H9 (cell line): ENCODE data around the gene EVI2A. TPM values are rescaled to one million over a fixed set of nuclear protein-coding genes. Genes with fewer than 3 reads are reported as not detected.

Source experiments
- DNase-seq: peaks from one replicate; pipeline ENCODE4 v3.0.0-alpha.2; 2017
- H2AFZ ChIP-seq: one replicate; pipeline ENCODE4 v1.6.1; 2013; ENCODE audit warnings: mild to moderate bottlenecking, low read length, control low read depth, moderate library complexity
- H2AK5ac ChIP-seq: 2 replicates; pipeline ENCODE4 v1.6.1; 2013; ENCODE audit warnings: low read length, control low read depth, mixed read lengths; ENCODE audit not compliant: insufficient read length
- H2BK120ac ChIP-seq: one replicate; pipeline ENCODE4 v1.6.1; 2013; ENCODE audit warnings: low read depth, mild to moderate bottlenecking, low read length, control low read depth, inconsistent platforms; ENCODE audit not compliant: poor library complexity, severe bottlenecking
- H2BK12ac ChIP-seq: 2 replicates; pipeline ENCODE4 v1.6.1; 2013; ENCODE audit warnings: low read length, control low read depth, mixed read lengths, low read depth; ENCODE audit not compliant: insufficient read length
- H2BK15ac ChIP-seq: 2 replicates; pipeline ENCODE4 v1.6.1; 2013; ENCODE audit warnings: low read depth, low read length, control low read depth
- H2BK20ac ChIP-seq: one replicate; pipeline ENCODE4 v1.6.1; 2013; ENCODE audit warnings: low read depth, mild to moderate bottlenecking, low read length, control low read depth, inconsistent platforms; ENCODE audit not compliant: poor library complexity, severe bottlenecking
- H2BK5ac ChIP-seq: 2 replicates; pipeline ENCODE4 v1.6.1; 2013; ENCODE audit warnings: low read length, control low read depth, mixed read lengths; ENCODE audit not compliant: insufficient read length
- H3K14ac ChIP-seq: 2 replicates; pipeline ENCODE4 v1.6.1; 2013; ENCODE audit warnings: low read length, control low read depth; ENCODE audit not compliant: insufficient read depth
- H3K18ac ChIP-seq: 2 replicates; pipeline ENCODE4 v1.6.1; 2013; ENCODE audit warnings: low read depth, mild to moderate bottlenecking, mixed read lengths, low read length, control low read depth; ENCODE audit not compliant: insufficient read length
- H3K23ac ChIP-seq: 2 replicates; pipeline ENCODE4 v1.6.1; 2013; ENCODE audit warnings: low read length, control low read depth, mixed read lengths, low read depth; ENCODE audit not compliant: insufficient read length
- H3K23me2 ChIP-seq: 2 replicates; pipeline ENCODE4 v1.6.1; 2013; ENCODE audit warnings: low read depth, mild to moderate bottlenecking, mixed read lengths, low read length, control low read depth; ENCODE audit not compliant: insufficient read length, poor library complexity, severe bottlenecking
- H3K27ac ChIP-seq: 2 replicates; pipeline ENCODE4 v1.5.1; 2013; ENCODE audit warnings: low read length, control low read depth, mixed read lengths, low read depth; ENCODE audit not compliant: insufficient read length
- H3K27me3 ChIP-seq: 2 replicates; pipeline ENCODE4 v1.6.1; 2013; ENCODE audit warnings: low read length, control low read depth, inconsistent platforms; ENCODE audit not compliant: insufficient read depth
- H3K4ac ChIP-seq: 2 replicates; pipeline ENCODE4 v1.6.1; 2013; ENCODE audit warnings: low read depth, mild to moderate bottlenecking, control low read depth, inconsistent platforms, low read length, moderate library complexity
- H3K4me1 ChIP-seq: 2 replicates; pipeline ENCODE4 v1.6.1; 2013; ENCODE audit warnings: low read length, control low read depth, inconsistent platforms; ENCODE audit not compliant: insufficient read depth
- H3K4me2 ChIP-seq: 2 replicates; pipeline ENCODE4 v1.6.1; 2013; ENCODE audit warnings: low read length, control low read depth, mixed read lengths; ENCODE audit not compliant: insufficient read length, insufficient read depth
- H3K56ac ChIP-seq: 2 replicates; pipeline ENCODE4 v1.6.1; 2013; ENCODE audit warnings: low read depth, mild to moderate bottlenecking, mixed read lengths, low read length, control low read depth; ENCODE audit not compliant: insufficient read length
- H3K79me1 ChIP-seq: 2 replicates; pipeline ENCODE4 v1.6.1; 2013; ENCODE audit warnings: low read depth, mild to moderate bottlenecking, moderate library complexity, low read length, control low read depth, inconsistent platforms; ENCODE audit not compliant: insufficient read depth, poor library complexity, severe bottlenecking
- H3K79me2 ChIP-seq: 2 replicates; pipeline ENCODE4 v1.6.1; 2013; ENCODE audit warnings: low read length, control low read depth, inconsistent platforms; ENCODE audit not compliant: insufficient read depth
- H3K9ac ChIP-seq: 2 replicates; pipeline ENCODE4 v1.6.1; 2013; ENCODE audit warnings: low read length, control low read depth, mixed read lengths; ENCODE audit not compliant: insufficient read length; ENCODE audit errors: extremely low read depth
- H3K9me3 ChIP-seq: one replicate; pipeline ENCODE4 v1.6.1; 2013; ENCODE audit warnings: low read depth, low read length, inconsistent platforms; ENCODE audit not compliant: control insufficient read depth
- H3T11ph ChIP-seq: one replicate; pipeline ENCODE4 v1.6.1; 2013; ENCODE audit warnings: mild to moderate bottlenecking, low read length, control low read depth, inconsistent platforms
- H4K20me1 ChIP-seq: one replicate; pipeline ENCODE4 v1.6.1; 2013; ENCODE audit not compliant: control insufficient read depth, insufficient read length, insufficient read depth
- H4K5ac ChIP-seq: 2 replicates; pipeline ENCODE4 v1.6.1; 2013; ENCODE audit warnings: low read depth, mild to moderate bottlenecking, mixed read lengths, low read length, control low read depth; ENCODE audit not compliant: insufficient read length
- H4K8ac ChIP-seq: replicated peaks from 2 replicates; pipeline ENCODE4 v1.6.1; 2013; ENCODE audit warnings: low read length, control low read depth, mixed read lengths, low read depth; ENCODE audit not compliant: insufficient read length
- H4K91ac ChIP-seq: 2 replicates; pipeline ENCODE4 v1.6.1; 2013; ENCODE audit warnings: low read depth, mild to moderate bottlenecking, moderate library complexity, mixed read lengths, low read length, control low read depth; ENCODE audit not compliant: insufficient read length
- H3K27ac Mint-ChIP-seq, 3 experiments: 2 replicates in 2 of 3; 3 replicates in 1 of 3; pipeline ENCODE4 v1.8.0; 2020 to 2021; ENCODE audit warnings: mixed read lengths in 3 of 3, mild to moderate bottlenecking in 1 of 3, moderate library complexity in 1 of 3
- H3K27me3 Mint-ChIP-seq: 2 replicates; pipeline ENCODE4 v1.8.0; 2021; ENCODE audit warnings: low read depth, mild to moderate bottlenecking, moderate library complexity, mixed read lengths
- H3K36me3 Mint-ChIP-seq, 3 experiments: 2 replicates in 2 of 3; 3 replicates in 1 of 3; pipeline ENCODE4 v1.8.0; 2020 to 2021; ENCODE audit warnings: low read depth in 3 of 3, mixed read lengths in 3 of 3; ENCODE audit not compliant: insufficient read depth in 1 of 3
- H3K4me1 Mint-ChIP-seq, 2 experiments: 2 replicates each; pipeline ENCODE4 v1.8.0; 2020; ENCODE audit warnings: mixed read lengths in 2 of 2
- H3K4me3 Mint-ChIP-seq, 2 experiments: 2 replicates in 1 of 2; 3 replicates in 1 of 2; pipeline ENCODE4 v1.8.0; 2020 to 2021; ENCODE audit warnings: mild to moderate bottlenecking in 2 of 2, mixed read lengths in 2 of 2, moderate library complexity in 1 of 2
- H3K9me3 Mint-ChIP-seq, 2 experiments: 2 replicates in 1 of 2; 3 replicates in 1 of 2; pipeline ENCODE4 v1.8.0; 2020; ENCODE audit warnings: mild to moderate bottlenecking in 2 of 2, mixed read lengths in 2 of 2, moderate library complexity in 1 of 2
- CTCF ChIP-seq: fragments of 200-600 bp; sonication (generic); conservative IDR thresholded peaks from 3 replicates; pipeline ENCODE4 v1.8.0; 2021; ENCODE audit warnings: antibody characterized with exemption, mild to moderate bottlenecking
- WGBS: extraction: QIAGEN DNeasy Blood & Tissue Kit; methylation state at CpG from one replicate; pipeline ENCODE4 v1.1.7; 2013; ENCODE audit warnings: missing lambda C conversion rate, low lambda C conversion rate, mixed read lengths; ENCODE audit not compliant: insufficient read length; ENCODE audit errors: extremely low coverage; 5-methylcytosine and 5-hydroxymethylcytosine counted together
- total RNA-seq: library from RNA; stranded (reverse); gene quantifications from 2 replicates; pipeline ENCODE4 v1.2.1, GENCODE V29; 2021

EVI2A gene
- total RNA-seq, 1 experiment from 2014 or later: not detected

- H3K9ac ChIP-seq: no peak overlapping the region
- no peak overlapping the region for H3K23ac ChIP-seq
- no peaks in the 10 kb centered on the region for H3K4me1 ChIP-seq
- H3K27me3 ChIP-seq: no peaks in the 10 kb centered on the region
- Mint-ChIP-seq H3K36me3 (no peaks in the 10 kb centered on the region), H3K4me1 (peaks cover 3 to 9% of the 10 kb centered on the region in 2 experiments), H3K4me3 (no peak overlapping the region), H3K27me3 (no peaks in the 10 kb centered on the region), H3K27ac (no peak overlapping the region), H3K9me3 (no peaks in the 10 kb centered on the region)
- no peak for DNase-seq
- WGBS: no CpG with 5 or more reads among the region's 2 CpGs
- no peaks in the 10 kb centered on the region for H3K79me1 ChIP-seq
- H2BK5ac ChIP-seq: no peak overlapping the region
- no peak overlapping the region for H2BK12ac ChIP-seq
- H3K4me2 ChIP-seq: no peak overlapping the region
- H3K9me3 ChIP-seq: no peaks in the 10 kb centered on the region
- H3K14ac ChIP-seq: no peak overlapping the region
- no peak overlapping the region for H4K91ac ChIP-seq
- no peak for TF ChIP-seq CTCF
- no peak overlapping the region for H2AFZ ChIP-seq
- H2BK15ac ChIP-seq: no peak overlapping the region
- no peak overlapping the region for H2AK5ac ChIP-seq
- H3K79me2 ChIP-seq: no peaks in the 10 kb centered on the region
- H3K27ac ChIP-seq: no peak overlapping the region
- no peaks in the 10 kb centered on the region for H3K23me2 ChIP-seq
- H3K56ac ChIP-seq: no peak overlapping the region
- no peak overlapping the region for H2BK120ac ChIP-seq
- no peak overlapping the region for H3K4ac ChIP-seq
- H4K5ac ChIP-seq: no peak overlapping the region
- H4K8ac ChIP-seq: no peak overlapping the region
- H3K18ac ChIP-seq: no peak overlapping the region
- no peaks in the 10 kb centered on the region for H4K20me1 ChIP-seq
- H2BK20ac ChIP-seq: no peak overlapping the region
- H3T11ph ChIP-seq: no peak overlapping the region
Observed at GRCh38 chr17:31309556-31309955, 11.9 kb downstream of the EVI2A start.
